Erythroblast (primary cell): ENCODE results near the gene ARVCF.

Experiments
- GATA1 ChIP-seq: IDR thresholded peaks from 2 replicates; pipeline ENCODE4 v1.6.1; 2011; ENCODE audit warnings: low read depth, mild to moderate bottlenecking, control low read depth, low read length, moderate library complexity
- POLR2A ChIP-seq: IDR thresholded peaks from 2 replicates; pipeline ENCODE4 v1.6.1; 2011; ENCODE audit warnings: mild to moderate bottlenecking, low read length

DNA sequence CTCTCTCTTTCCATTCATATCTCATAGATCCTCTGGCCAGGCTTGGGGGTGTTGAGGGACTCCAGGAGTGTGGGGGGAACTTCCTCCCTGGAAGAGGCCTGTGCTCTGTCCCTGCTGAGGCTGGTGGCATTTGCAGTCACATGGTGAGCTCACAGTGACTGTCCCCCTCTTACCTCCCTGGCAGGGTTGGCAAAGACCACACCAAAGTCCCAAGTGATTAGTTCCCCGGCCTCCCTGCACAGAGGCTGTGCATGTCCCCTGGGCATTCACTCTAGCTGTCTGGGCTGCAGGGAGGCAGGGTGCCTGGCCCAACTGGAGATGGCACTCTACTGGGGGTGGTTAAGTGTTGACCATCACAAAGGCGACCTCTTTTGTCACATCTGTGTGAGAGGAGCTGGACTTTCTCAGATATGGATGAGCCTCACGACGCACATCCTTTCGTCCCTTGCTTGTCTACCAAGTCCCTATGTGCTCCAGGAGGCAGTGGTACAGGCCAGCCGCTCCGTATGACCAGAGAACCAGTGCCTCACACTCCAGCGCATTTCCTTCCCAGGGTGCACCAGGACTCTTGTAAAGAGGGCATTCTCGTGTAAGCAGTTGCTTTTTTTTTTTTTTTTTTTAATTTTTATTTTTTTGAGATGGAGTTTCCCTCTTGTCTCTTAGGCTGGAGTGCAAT, 13.1 kb upstream of the ARVCF start:
- TF ChIP-seq POLR2A (no peak), GATA1 (no peak)
